Heart left ventricle (tissue), 16 donors: ENCODE data around the gene BMPER. TPM values are rescaled to one million over a fixed set of nuclear protein-coding genes. Genes with fewer than 3 reads are reported as not detected.

ENCODE experiments used
- ATAC-seq, 4 donors: fragments of 200-7000 bp; cut with Tn5 transposase; one replicate each; pipeline ENCODE4 v1.9.1; 2020 to 2022; ENCODE audit warnings: moderate library complexity in 4 of 4, mild to moderate bottlenecking in 3 of 4, moderate number of reproducible peaks in 1 of 4
- DNase-seq, 5 donors: peaks; one replicate each; pipeline ENCODE4 v3.0.0-alpha.2; 2020
- H3K27ac ChIP-seq, 12 donors: fragments of 200-600 bp; sonication (generic) in 4 of 12; one replicate each; pipeline versions ENCODE4 v1.5.0 to v1.8.0; 2016 to 2022; ENCODE audit warnings: mild to moderate bottlenecking in 2 of 12
- H3K27me3 ChIP-seq, 9 donors: fragments of 200-600 bp; sonication (generic) in 2 of 9; one replicate each; pipeline versions ENCODE4 v1.5.1 to v1.8.0; 2016 to 2022; ENCODE audit warnings: mild to moderate bottlenecking in 3 of 9
- H3K36me3 ChIP-seq, 9 donors: fragments of 200-600 bp; sonication (generic) in 2 of 9; one replicate each; pipeline versions ENCODE4 v1.5.0 to v1.8.0; 2018 to 2022; ENCODE audit warnings: mild to moderate bottlenecking in 2 of 9
- H3K4me1 ChIP-seq, 12 donors: fragments of 200-600 bp; sonication (generic) in 4 of 12; one replicate each; pipeline versions ENCODE4 v1.5.0 to v1.8.0; 2016 to 2022; ENCODE audit warnings: mild to moderate bottlenecking in 3 of 12
- H3K4me3 ChIP-seq, 12 donors: fragments of 200-600 bp; sonication (generic) in 4 of 12; one replicate each; pipeline versions ENCODE4 v1.5.0 to v1.8.0; 2017 to 2022; ENCODE audit warnings: mild to moderate bottlenecking in 9 of 12, moderate library complexity in 4 of 12
- H3K9me3 ChIP-seq, 12 donors: fragments of 200-600 bp; sonication (generic) in 4 of 12; one replicate each; pipeline versions ENCODE4 v1.5.0 to v1.8.0; 2016 to 2022; ENCODE audit warnings: mild to moderate bottlenecking in 1 of 12
- POLR2A ChIP-seq, 2 donors: fragments of 450-650 bp; IDR thresholded peaks; one replicate each; pipeline ENCODE4 v1.6.1; 2017; ENCODE audit warnings: antibody characterized with exemption in 2 of 2, mild to moderate bottlenecking in 2 of 2, moderate library complexity in 2 of 2
- WGBS, 4 donors: extraction: QIAGEN DNeasy Blood & Tissue Kit in 2 of 4; methylation state at CpG; one replicate each; pipeline versions ENCODE4 v1.1.5 to v1.1.7; 2013 to 2018; 5-methylcytosine and 5-hydroxymethylcytosine counted together
- intact Hi-C, 10 donors: fragments of 100-400 bp; cut with DNase I; formaldehyde crosslinking; loops; one replicate each; pipeline versions ENCODE4 v1.11.1 to v1.14.2; 2022
- polyA plus RNA-seq, 2 donors: library from polyadenylated mRNA; stranded (reverse); fragments of 200-250 nt; gene quantifications; one replicate each; pipeline ENCODE4 v1.2.3, GENCODE V29; 2013
- total RNA-seq, 9 donors: library from RNA; depleted of rRNA in 2 of 9; stranded (reverse); fragments of >200 nt in 2 of 9; fragmentation: NEBNext Ultra II Directional in 3 of 9; extraction: Animal tissue kit (Norgen Biotek cat#: 25700) in 3 of 9; gene quantifications; one replicate each; pipeline versions ENCODE4 v1.1.0 to v1.2.4, GENCODE V29; 2016 to 2023
- TF ChIP-seq, protein P1 (sequence below), 12 donors: fragments of 200-600 bp; sonication (generic) in 4 of 12; IDR thresholded peaks; one replicate each; pipeline versions ENCODE4 v1.5.0 to v1.8.0; 2018 to 2022; ENCODE audit warnings: antibody characterized with exemption in 12 of 12, mild to moderate bottlenecking in 5 of 12
- donor health status: ischemic (EF 13 %, LVEDD 7.1; RV severe dilation, severe dysfunction).
- donor health status: healthy with polysubstance abuse.
- donor health status: DM: no; HTN: yes; CAD: no.
- donor health status: DM: no; HTN: no; CAD: no.
- donor health status: ischemic (EF 25% LVEDD 6.9; RV normal size, moderate dysfunction).
- donor health status: ischemic (EF 25% LVEDD 5.7; RV mildly dilated, moderate dysfunction).
- donor health status: healthy.
- donor health status: DM: yes; HTN: yes; CAD: no.
- donor health status: ischemic (EF 35%, LVEDD 5.7; RV mildly dilated, moderate dysfunction).
- donor health status: nonischemic (EF 11% LVEDD 7.7; RV severe dilation, severe dysfunction).
- donor health status: DM: yes; HTN: yes; CAD: no.
- donor health status: PGD.
- donor health status: ischemic (EF 29% LVEDD 5.4; RV normal size, mild dysfunction).
- donor health status: nonischemic (EF 23%, LVEDD 6.1; RV moderate dilation, normal function).

BMPER gene
- total and polyA plus RNA-seq, 11 donors, result 0.05 to 4.2 (median 0.85) TPM

- H3K36me3 ChIP-seq, result no peaks in the 10 kb centered on the region
- TF ChIP-seq, protein P1, sequence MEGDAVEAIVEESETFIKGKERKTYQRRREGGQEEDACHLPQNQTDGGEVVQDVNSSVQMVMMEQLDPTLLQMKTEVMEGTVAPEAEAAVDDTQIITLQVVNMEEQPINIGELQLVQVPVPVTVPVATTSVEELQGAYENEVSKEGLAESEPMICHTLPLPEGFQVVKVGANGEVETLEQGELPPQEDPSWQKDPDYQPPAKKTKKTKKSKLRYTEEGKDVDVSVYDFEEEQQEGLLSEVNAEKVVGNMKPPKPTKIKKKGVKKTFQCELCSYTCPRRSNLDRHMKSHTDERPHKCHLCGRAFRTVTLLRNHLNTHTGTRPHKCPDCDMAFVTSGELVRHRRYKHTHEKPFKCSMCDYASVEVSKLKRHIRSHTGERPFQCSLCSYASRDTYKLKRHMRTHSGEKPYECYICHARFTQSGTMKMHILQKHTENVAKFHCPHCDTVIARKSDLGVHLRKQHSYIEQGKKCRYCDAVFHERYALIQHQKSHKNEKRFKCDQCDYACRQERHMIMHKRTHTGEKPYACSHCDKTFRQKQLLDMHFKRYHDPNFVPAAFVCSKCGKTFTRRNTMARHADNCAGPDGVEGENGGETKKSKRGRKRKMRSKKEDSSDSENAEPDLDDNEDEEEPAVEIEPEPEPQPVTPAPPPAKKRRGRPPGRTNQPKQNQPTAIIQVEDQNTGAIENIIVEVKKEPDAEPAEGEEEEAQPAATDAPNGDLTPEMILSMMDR (IDR thresholded peaks at IDR 0.05), result no peak
- no peak for TF ChIP-seq POLR2A (IDR thresholded peaks at IDR 0.05)
- DNase-seq (no peak), ATAC-seq (no peak)
- H3K4me1 ChIP-seq, result peaks cover 0 to 6% (median 0%) of the 10 kb centered on the region in 12 donors
- H3K27ac ChIP-seq, result no peak overlapping the region
- 44 to 68% (median 66%) methylated on average over 1 of the region's 1 CpG for WGBS, 4 donors
- intact Hi-C loops, result no loop called here
- no peaks in the 10 kb centered on the region for H3K9me3 ChIP-seq
- H3K4me3 ChIP-seq, result no peak overlapping the region
- H3K27me3 ChIP-seq, result no peaks in the 10 kb centered on the region
These were observed 106.4 kb downstream of the BMPER start for GRCh38 chr7:34011696-34012095.

GRCh38 chr7:34013421-34013820 lies 108.1 kb downstream of the BMPER start:
- intact Hi-C loops, result no loop called here
- Histone ChIP-seq H3K4me3 (no peak overlapping the region), H3K4me1 (peaks cover 0 to 6% (median 0%) of the 10 kb centered on the region in 12 donors), H3K27me3 (no peaks in the 10 kb centered on the region), H3K27ac (no peak overlapping the region), H3K9me3 (no peaks in the 10 kb centered on the region), H3K36me3 (no peaks in the 10 kb centered on the region)
- no peak for DNase-seq
- WGBS, 4 donors, result 95 to 98% (median 96%) methylated on average over 1 of the region's 1 CpG
- TF ChIP-seq, protein P1 (IDR thresholded peaks at IDR 0.05), result no peak
- TF ChIP-seq POLR2A (IDR thresholded peaks at IDR 0.05), result no peak
- no peak for ATAC-seq

- Histone ChIP-seq H3K36me3 (no peaks in the 10 kb centered on the region), H3K27ac (no peak overlapping the region)
- ATAC-seq, result no peak
These were observed 110.3 kb downstream of the BMPER start for GRCh38 chr7:34015651-34016050.

DNA sequence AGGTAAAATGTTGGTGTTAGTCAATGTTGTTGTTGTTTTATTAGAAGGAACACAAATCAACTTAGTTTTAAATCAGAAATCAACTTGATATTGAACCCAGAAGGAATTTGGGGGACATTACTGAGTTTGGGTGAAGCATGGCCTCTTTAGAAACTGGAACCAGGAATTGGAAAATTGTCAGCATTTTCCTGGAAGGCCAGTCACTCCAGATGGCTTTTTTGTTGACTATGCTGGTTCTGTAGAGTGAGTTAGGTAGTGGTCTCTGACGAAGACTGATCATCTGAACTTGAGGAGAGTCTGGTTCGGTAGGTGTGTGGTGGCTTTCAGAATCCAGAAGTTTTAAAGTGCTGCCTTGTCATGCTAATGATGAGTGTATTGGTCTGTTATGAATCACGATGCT lies 111.5 kb downstream of the BMPER start:
- 84 to 89% (median 86%) methylated on average over 3 of the region's 3 CpGs for WGBS, 4 donors
- intact Hi-C loops, result no loop called here
- TF ChIP-seq, protein P1 (IDR thresholded peaks at IDR 0.05), result no peak
- Histone ChIP-seq H3K36me3 (no peaks in the 10 kb centered on the region), H3K4me3 (no peak overlapping the region), H3K27ac (no peak overlapping the region), H3K4me1 (no peaks in the 10 kb centered on the region), H3K9me3 (no peaks in the 10 kb centered on the region), H3K27me3 (no peaks in the 10 kb centered on the region)
- ATAC-seq (no peak), DNase-seq (no peak)

More at GRCh38 chr7:34015651-34016050, 110.3 kb downstream of the BMPER start:
- Histone ChIP-seq H3K4me3 (no peak overlapping the region), H3K27me3 (no peaks in the 10 kb centered on the region), H3K4me1 (peaks cover 0 to 6% (median 0%) of the 10 kb centered on the region in 12 donors), H3K9me3 (no peaks in the 10 kb centered on the region)
- TF ChIP-seq, protein P1 (IDR thresholded peaks at IDR 0.05), result no peak
- TF ChIP-seq POLR2A (IDR thresholded peaks at IDR 0.05), result no peak
- WGBS, 4 donors, result 78 to 87% (median 86%) methylated on average over 4 of the region's 4 CpGs
- no peak for DNase-seq
- intact Hi-C loops, result no loop called here
